Measurements from ENCODE around the gene S100Z. TPM values are rescaled to one million over a fixed set of nuclear protein-coding genes. Genes with fewer than 3 reads are reported as not detected.

S100Z gene
- total and polyA plus RNA-seq, 9 of the 15 experiments (the other 6 are each of a cell fraction or from before 2014, with no cell fraction given) = 0.15 to 0.42 (median 0.20) TPM; not detected in 6

DNA sequence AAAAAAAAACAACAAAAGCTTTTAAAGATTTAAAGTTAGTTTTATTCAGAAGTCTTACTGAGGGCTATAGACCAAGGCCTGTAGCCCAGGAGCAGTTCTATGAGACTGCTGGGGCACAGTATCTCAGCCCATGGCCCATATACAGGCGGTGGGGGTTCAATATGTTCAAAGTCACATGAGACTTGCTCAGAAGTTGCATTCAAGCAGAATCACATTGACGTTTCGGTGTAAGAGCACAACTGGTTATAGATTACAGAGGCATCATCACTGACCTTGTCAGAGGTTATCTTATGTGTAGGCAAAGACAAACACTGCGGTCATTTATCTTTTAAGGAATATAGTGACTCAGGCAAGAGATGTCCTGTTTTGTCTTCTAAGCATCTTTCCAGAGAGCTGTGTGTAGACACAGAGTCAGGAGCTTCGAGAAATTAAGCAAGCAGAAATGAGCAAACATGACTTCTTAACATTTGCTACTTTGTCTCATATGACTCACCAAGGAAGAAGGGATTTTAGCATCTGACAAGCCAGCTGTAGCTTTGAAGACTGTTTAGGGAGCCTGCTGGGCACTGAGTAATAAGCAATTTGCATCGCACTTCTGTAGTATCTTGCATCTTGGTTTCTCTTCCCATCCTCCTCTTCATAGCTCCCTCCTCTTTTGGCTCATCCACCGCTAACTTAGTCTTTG lies 43.9 kb upstream of the S100Z start (continued):
- TF ChIP-seq NR4A1 (CRISPR knock-in tag; IDR thresholded peaks at IDR 0.05) (no peak), NR4A1 (tag; IDR thresholded peaks at IDR 0.05) (no peak), RNF2 (IDR thresholded peaks at IDR 0.05) (0 out of 2 replicates have a peak, but pooled peaks have one; percentile 17), TAF9B (IDR thresholded peaks at IDR 0.05; ENCODE audit: partially characterized antibody) (peak; percentile 48), NFXL1 (CRISPR knock-in tag; IDR thresholded peaks at IDR 0.05) (no peak), TEAD4 (IDR thresholded peaks at IDR 0.05; ENCODE audit: low read length) (peak; percentile 53), TEAD4 (CRISPR knock-in tag; IDR thresholded peaks at IDR 0.05; ENCODE audit: borderline replicate concordance) (no peak), ATF7 (IDR thresholded peaks at IDR 0.05) (peak; percentile 38; the same call in 1 of the 2 replicates), NRF1 (conservative IDR thresholded peaks at IDR 0.05 in 1 of 2, IDR thresholded peaks at IDR 0.05 in 1 of 2) (no peak), SOX6 (IDR thresholded peaks at IDR 0.05) (peak; percentile 96), ZNF347 (CRISPR knock-in tag; IDR thresholded peaks at IDR 0.05; ENCODE audit: low read depth) (no peak), SMARCA5 (IDR thresholded peaks at IDR 0.05) (no peak), TRIM24 (IDR thresholded peaks at IDR 0.05) (peak in 1 of 2 experiments; percentile 68; a peak in 2 of 4 replicates), NFIX (CRISPR knock-in tag; IDR thresholded peaks at IDR 0.05; ENCODE audit: low read depth) (no peak), CXXC5 (CRISPR knock-in tag; IDR thresholded peaks at IDR 0.05) (peak; percentile 59; the same call in 1 of the 2 replicates), ZNF224 (CRISPR knock-in tag; IDR thresholded peaks at IDR 0.05) (no peak), HDAC1 (IDR thresholded peaks at IDR 0.05) (peak in 1 of 2 experiments; percentile 85; a peak in 2 of 4 replicates)
- TF ChIP-seq, protein P1, sequence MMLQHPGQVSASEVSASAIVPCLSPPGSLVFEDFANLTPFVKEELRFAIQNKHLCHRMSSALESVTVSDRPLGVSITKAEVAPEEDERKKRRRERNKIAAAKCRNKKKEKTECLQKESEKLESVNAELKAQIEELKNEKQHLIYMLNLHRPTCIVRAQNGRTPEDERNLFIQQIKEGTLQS (IDR thresholded peaks at IDR 0.05) = peak; percentile 89
- TF ChIP-seq, protein P1 (CRISPR knock-in tag; conservative IDR thresholded peaks at IDR 0.05) = no peak
- TF ChIP-seq, protein P2, sequence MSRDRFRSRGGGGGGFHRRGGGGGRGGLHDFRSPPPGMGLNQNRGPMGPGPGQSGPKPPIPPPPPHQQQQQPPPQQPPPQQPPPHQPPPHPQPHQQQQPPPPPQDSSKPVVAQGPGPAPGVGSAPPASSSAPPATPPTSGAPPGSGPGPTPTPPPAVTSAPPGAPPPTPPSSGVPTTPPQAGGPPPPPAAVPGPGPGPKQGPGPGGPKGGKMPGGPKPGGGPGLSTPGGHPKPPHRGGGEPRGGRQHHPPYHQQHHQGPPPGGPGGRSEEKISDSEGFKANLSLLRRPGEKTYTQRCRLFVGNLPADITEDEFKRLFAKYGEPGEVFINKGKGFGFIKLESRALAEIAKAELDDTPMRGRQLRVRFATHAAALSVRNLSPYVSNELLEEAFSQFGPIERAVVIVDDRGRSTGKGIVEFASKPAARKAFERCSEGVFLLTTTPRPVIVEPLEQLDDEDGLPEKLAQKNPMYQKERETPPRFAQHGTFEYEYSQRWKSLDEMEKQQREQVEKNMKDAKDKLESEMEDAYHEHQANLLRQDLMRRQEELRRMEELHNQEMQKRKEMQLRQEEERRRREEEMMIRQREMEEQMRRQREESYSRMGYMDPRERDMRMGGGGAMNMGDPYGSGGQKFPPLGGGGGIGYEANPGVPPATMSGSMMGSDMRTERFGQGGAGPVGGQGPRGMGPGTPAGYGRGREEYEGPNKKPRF (IDR thresholded peaks at IDR 0.05; ENCODE audit: low read depth, low read length) = no peak
- TF ChIP-seq, protein P3, sequence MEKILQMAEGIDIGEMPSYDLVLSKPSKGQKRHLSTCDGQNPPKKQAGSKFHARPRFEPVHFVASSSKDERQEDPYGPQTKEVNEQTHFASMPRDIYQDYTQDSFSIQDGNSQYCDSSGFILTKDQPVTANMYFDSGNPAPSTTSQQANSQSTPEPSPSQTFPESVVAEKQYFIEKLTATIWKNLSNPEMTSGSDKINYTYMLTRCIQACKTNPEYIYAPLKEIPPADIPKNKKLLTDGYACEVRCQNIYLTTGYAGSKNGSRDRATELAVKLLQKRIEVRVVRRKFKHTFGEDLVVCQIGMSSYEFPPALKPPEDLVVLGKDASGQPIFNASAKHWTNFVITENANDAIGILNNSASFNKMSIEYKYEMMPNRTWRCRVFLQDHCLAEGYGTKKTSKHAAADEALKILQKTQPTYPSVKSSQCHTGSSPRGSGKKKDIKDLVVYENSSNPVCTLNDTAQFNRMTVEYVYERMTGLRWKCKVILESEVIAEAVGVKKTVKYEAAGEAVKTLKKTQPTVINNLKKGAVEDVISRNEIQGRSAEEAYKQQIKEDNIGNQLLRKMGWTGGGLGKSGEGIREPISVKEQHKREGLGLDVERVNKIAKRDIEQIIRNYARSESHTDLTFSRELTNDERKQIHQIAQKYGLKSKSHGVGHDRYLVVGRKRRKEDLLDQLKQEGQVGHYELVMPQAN (IDR thresholded peaks at IDR 0.05; ENCODE audit: borderline replicate concordance) = no peak
